Stomach smooth muscle (tissue), 2 donors: ENCODE measurements around the gene TP53I11.

Experiments used
- H3K27ac ChIP-seq: one replicate; pipeline ENCODE4 v1.7.0; 2013; ENCODE audit warnings: mild to moderate bottlenecking, low read length, inconsistent platforms
- H3K27me3 ChIP-seq, 2 donors: one replicate each; pipeline ENCODE4 v1.7.0; 2013; ENCODE audit warnings: low read length in 2 of 2; ENCODE audit not compliant: insufficient read depth in 2 of 2, control insufficient read depth in 1 of 2
- H3K36me3 ChIP-seq, 2 donors: one replicate each; pipeline ENCODE4 v1.7.0; 2013; ENCODE audit warnings: low read length in 2 of 2; ENCODE audit not compliant: control insufficient read depth in 2 of 2, insufficient read depth in 2 of 2
- H3K4me1 ChIP-seq: one replicate; pipeline ENCODE4 v1.7.0; 2013; ENCODE audit warnings: low read length; ENCODE audit not compliant: control insufficient read depth, insufficient read depth
- H3K4me3 ChIP-seq, 2 donors: one replicate each; pipeline ENCODE4 v1.7.0; 2013; ENCODE audit warnings: low read length in 2 of 2
- H3K9ac ChIP-seq, 2 donors: one replicate each; pipeline ENCODE4 v1.7.0; 2013; ENCODE audit warnings: low read length in 2 of 2, mild to moderate bottlenecking in 1 of 2
- H3K9me3 ChIP-seq, 2 donors: one replicate each; pipeline ENCODE4 v1.7.0; 2013; ENCODE audit warnings: low read length in 2 of 2; ENCODE audit not compliant: control insufficient read depth in 2 of 2
- donor health status: healthy.
- donor health status: Pancreatic carcinoma.

The TP53I11 gene

GRCh38 chr11:44883277-44883676 is 67.4 kb downstream of the TP53I11 start:
- Histone ChIP-seq H3K27me3 (no peaks in the 10 kb centered on the region), H3K9ac (no peak overlapping the region), H3K9me3 (no peaks in the 10 kb centered on the region), H3K36me3 (peaks cover 0 to 7% of the 10 kb centered on the region in 2 donors), H3K4me3 (no peak overlapping the region), H3K27ac (no peak overlapping the region), H3K4me1 (peaks cover 36% of the 10 kb centered on the region)
